ENCODE measurements around the gene ATP8B2.
A peak's percentile ranks its signal among the peaks of the same experiment; 100 is the strongest.
"Not testable (repeated sequence)": the region's sequence is repeated elsewhere in the genome, so short reads cannot be mapped to it uniquely, and the experiment has no call there.

The ATP8B2 gene

DNA sequence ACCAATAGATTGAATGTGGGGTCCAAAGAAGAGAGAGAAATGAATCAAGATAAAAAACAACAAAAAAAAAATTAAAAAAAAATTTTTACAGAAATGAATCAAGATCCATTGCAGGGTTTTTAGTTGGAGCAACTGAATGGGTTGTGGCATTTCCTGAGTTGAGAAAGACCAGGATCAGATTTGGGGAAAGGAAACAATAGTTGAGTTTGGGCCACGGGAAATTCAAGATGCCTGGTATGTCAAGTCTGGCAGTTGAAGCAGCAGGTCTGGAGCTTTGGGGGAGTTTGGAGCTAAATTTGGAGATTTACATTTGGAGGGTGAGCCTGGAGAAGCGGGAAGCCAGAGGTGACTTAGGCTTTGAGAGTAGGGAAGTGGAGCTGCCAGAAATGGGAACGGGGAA, 22.6 kb downstream of the ATP8B2 start:
- DNase-seq (ENCODE audit: low read depth) = no peak

DNA sequence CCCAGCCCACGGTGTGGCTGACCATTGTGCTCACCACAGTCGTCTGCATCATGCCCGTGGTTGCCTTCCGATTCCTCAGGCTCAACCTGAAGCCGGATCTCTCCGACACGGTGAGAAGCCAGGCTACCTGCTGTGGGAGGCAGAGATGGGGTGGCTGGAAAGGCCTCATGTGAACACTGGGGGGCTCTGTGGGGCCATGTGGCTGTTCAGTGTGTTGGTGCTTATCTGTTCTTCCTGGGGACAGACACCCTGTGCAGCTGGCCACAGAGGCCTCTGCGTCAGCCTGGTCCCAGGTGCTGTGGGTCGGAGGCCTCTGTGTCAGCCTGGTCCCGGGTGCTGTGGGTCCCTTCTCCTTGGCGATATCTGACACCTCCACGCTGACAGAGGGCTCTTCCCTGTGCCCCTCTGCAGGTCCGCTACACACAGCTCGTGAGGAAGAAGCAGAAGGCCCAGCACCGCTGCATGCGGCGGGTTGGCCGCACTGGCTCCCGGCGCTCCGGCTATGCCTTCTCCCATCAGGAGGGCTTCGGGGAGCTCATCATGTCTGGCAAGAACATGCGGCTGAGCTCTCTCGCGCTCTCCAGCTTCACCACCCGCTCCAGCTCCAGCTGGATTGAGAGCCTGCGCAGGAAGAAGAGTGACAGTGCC, 23.2 kb downstream of the ATP8B2 start:
- DNase-seq (ENCODE audit: low read depth) = no peak

DNA sequence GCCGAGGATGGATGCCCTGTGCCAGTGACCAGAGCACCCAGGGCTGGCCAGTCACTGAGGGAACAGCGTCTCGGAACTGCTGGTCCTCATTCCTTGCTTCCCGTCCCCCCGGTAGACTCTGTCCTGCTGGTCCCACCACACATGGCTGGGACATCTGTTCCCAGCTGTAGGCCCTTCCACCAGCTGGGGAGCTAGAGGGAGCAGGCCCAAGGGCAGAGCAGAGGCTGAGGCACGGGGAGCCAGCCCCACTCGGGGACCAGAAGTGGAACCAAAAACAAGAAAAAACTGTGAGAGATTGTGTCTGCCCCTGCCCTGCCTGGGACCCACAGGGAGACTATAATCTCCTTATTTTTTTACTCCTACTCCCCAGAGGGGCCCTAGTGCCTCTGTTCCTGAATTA, 23.8 kb downstream of the ATP8B2 start:
- no peak for DNase-seq (ENCODE audit: low read depth)

DNA sequence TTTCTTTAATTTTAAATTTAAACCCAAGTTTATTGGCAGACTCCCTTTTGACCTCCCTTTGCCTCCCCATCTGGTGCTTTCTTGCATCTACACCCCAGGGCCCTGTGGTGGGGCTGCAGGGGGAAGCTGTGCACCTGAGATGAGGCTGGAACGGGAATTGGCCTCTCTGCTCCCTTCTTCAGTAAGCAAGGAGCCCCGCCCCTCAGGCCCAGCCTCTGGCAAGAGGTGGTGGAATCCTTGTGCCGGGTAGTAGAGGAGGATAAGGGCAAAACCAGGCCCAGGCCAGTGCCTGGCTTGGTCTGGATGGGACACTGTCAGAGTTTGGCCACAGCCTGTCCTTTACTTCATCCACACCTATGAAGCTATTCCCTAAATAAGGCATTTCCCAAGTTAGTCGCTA, 25.1 kb downstream of the ATP8B2 start:
- no peak for DNase-seq (ENCODE audit: low read depth)

- no peak for DNase-seq (ENCODE audit: low read depth)
Measured at GRCh38 chr1:154351363-154352068, 26.2 kb downstream of the ATP8B2 start.

DNA sequence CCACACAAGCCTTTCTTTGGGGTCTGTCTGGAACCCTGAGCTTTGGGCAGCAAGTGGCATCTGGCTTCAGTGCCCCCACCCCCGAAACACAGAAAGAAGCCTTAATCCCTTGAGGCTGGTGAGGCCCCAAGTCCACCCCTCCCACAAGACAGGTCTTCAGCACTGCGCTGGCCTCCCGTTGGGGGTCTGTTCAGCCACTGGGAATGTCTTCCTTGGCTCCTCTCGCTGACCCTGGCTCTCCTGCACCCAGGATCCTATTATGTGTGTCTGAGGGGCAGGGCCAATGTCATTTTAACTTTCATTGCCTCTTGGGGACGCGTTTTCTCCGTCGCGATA, 26.9 kb downstream of the ATP8B2 start:
- no peak for DNase-seq (ENCODE audit: low read depth)

- no peak for DNase-seq (ENCODE audit: low read depth)
Measured at GRCh38 chr1:154352581-154353459, 27.5 kb downstream of the ATP8B2 start.

DNA sequence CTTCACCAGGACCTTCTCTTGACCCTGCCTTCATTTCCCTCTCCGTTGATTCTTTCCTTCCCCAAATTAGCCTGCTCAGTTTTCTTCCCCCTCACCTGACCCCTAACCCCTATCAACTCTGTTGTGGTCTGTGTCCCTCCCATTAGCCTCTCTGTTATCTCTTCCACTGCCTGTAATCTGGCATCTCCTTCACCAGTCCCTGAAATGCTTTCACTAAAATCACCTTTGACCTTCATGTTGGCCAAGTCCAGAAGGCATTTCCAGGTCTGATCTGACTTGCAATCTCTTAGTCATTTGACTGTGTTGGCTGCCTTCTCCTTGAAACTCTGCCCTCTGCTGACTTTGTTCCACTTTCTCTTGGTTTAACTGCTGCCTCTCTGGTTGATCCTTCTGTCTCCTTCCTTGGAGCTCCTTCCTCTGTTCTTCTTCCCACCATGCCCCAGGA, 28.2 kb downstream of the ATP8B2 start:
- no peak for DNase-seq (ENCODE audit: low read depth)

GRCh38 chr1:154353966-154354365, 28.6 kb downstream of the ATP8B2 start:
- DNase-seq (ENCODE audit: low read depth) = no peak

- DNase-seq (ENCODE audit: low read depth) = no peak
Measured at GRCh38 chr1:154358519-154358918, 33.2 kb downstream of the ATP8B2 start.

- no peak for DNase-seq (ENCODE audit: low read depth)
Measured at GRCh38 chr1:154360288-154360687, 35.0 kb downstream of the ATP8B2 start.

GRCh38 chr1:154360881-154361280, 35.6 kb downstream of the ATP8B2 start:
- DNase-seq (ENCODE audit: low read depth) = not testable (repeated sequence)

DNA sequence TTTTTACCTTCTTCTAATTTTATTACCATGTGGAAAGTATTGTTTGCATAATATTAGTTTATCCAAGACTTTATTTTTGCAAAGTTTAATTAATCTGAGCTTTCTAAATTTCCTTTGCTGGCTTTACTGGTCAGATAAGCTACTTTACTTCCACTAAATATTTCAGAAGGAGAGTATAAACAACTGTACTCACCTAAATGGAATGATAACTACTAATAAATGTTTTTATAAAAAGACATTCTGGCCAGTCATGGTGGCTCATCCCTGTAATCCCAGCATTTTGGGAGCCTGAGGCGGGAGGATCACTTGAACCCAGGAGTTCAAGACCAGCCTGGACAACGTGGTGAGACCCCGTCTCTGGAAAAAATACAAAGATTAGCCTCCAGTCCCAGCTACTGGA, 36.0 kb downstream of the ATP8B2 start:
- DNase-seq (ENCODE audit: low read depth) = no peak

- DNase-seq (ENCODE audit: low read depth) = no peak
Measured at GRCh38 chr1:154371436-154371835, 46.1 kb downstream of the ATP8B2 start.

- DNase-seq (ENCODE audit: low read depth) = not testable (repeated sequence)
Measured at GRCh38 chr1:154373777-154374357, 48.5 kb downstream of the ATP8B2 start.

DNA sequence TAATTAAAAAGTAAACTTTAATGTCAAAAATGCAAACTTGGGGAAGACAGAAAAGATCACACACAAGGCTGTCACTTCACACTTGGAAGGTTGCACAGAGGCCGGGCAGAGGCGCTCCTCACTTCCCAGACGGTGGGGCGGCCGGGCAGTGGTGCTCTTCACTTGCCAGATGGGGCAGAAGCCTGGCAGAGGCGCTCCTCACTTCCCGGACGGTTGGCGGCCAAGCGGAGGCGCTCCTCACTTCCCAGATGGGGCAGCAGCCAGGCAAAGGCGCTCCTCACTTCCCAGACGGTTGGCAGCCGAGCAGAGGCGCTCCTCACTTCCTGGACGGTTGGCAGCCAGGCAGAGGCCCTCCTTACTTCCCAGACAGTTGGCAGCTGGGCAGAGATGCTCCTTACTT, 54.0 kb downstream of the ATP8B2 start:
- no peak for DNase-seq (ENCODE audit: low read depth)

DNA sequence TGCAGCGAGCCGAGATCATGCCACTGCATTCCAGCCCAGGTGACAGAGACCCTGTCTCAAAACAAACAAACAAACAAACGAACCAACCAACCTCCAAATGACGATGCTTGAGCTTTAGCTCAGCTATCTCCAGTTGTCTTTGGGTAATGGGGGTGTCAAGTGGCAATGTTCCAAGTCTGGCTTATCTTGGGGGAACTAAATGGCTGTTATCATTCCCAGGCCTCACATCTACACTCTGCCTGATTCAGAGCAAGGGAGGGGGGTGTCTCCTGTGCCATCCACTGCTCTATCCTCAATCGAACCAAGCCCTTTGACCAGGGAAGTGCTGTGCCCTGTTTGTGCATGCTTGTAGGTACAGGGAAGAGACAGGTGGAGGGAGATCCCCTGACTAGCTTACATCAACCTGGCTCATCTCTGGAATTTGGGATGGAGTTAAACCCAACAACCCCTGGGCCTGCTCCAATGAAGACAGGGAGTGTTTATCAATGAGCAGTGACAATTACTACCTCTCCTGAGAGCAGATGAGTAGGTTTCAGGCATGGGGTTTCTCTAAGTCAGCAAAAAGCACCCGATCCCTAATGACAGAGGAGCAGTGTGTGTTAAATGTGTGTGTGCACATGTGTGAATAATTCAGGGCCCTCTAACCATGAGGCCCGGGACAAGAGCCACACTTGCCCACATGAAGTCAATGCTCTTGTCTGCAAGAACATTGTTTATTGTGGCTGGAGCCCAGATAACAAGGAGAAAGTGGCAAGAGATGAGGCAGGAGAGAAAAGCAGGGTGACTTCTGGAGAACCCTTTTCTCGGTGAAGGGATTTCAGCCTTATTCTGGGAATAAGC, 59.5 kb downstream of the ATP8B2 start:
- DNase-seq (ENCODE audit: low read depth) = no peak

- peak; percentile 48 for DNase-seq (ENCODE audit: low read depth)
Measured at GRCh38 chr1:154386643-154387352, 61.5 kb downstream of the ATP8B2 start.

DNA sequence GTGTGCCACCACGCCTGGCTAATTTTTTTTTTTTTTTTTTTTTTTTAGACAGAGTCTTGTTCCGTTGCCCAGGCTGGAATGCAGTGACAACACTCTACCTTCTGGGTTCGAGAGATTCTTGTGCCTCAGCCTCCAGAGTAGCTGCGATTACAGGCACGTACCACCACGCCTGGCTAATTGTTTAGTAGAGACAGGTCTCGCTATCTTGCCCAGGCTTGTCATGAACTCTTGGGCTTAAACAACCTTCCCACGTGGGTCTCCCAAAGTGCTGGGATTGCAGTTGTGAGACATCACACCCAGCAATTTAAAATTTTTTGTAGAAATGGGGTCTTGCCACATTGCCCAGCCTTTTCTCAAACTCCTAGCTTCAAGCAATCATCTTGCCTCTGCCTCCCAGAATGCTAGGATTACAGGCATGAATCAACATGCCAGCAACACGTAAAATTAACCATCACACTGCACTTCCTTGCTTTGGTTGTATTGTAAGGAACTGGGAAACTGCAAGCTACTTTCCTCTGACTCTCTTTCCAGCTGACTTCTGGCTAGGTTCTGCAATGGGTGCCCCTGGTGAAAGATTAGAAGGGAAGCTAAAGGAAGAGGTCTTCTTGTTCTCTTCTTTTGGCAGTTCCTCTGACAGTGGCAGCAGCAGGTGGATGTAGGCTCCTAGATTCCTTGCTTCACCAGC, 65.9 kb downstream of the ATP8B2 start:
- no peak for DNase-seq (ENCODE audit: low read depth)

DNA sequence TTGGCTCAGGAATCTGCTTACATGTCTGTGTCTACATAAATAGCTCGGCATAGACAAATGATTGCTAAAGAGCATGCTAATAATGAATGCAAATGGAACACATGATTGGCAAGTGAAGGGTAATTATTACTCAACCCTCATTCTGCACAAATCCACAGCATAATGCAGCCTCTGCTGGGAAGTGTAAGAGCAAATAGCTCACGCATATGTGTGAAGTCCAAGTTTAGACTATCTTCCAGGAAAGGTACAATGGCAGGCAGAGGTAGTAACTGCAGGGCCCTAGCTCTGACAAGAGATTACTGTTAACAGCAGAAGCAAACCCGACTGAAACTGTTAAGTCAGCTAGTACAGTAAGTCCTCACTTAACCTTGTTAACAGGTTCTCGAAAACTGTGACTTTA, 72.8 kb downstream of the ATP8B2 start:
- DNase-seq (ENCODE audit: low read depth) = no peak
